ENCODE data around the gene VASN. TPM values are rescaled to one million over a fixed set of nuclear protein-coding genes. Genes with fewer than 3 reads are reported as not detected.

Gene VASN
- total and polyA plus RNA-seq, 12 donors: 0.77 to 44.7 (median 21.3) TPM

GRCh38 chr16:4356820-4357219 lies 14.8 kb upstream of the VASN start:
- peaks cover 0 to 4% of the 10 kb centered on the region in 2 donors for H3K36me3 ChIP-seq (replicated peaks in 1 of 2)
- DNase-seq: no peak
- no peaks in the 10 kb centered on the region for H3K4me1 ChIP-seq (replicated peaks in 1 of 2)
- no peaks in the 10 kb centered on the region for H3K9me3 ChIP-seq (replicated peaks in 1 of 3)
- TF ChIP-seq POLR2A (IDR thresholded peaks at IDR 0.05) (no peak), CTCF (IDR thresholded peaks at IDR 0.05) (no peak)
- no peaks in the 10 kb centered on the region for H3K27me3 ChIP-seq
- WGBS, 4 donors: 80 to 98% (median 89%) methylated on average over 3 to 7 of the region's 7 CpGs
- no peak overlapping the region for H3K4me3 ChIP-seq
- H3K27ac ChIP-seq: no peak overlapping the region
- intact Hi-C loops (cut with DNase I): no loop called here

GRCh38 chr16:4358236-4358635 lies 13.4 kb upstream of the VASN start:
- intact Hi-C loops (cut with DNase I): loop anchor here in 1 of 2 donors (2.0 kb wide), 1 partner anchor 47 kb away; no protein-coding TSS in a partner anchor
- no peaks in the 10 kb centered on the region for H3K27me3 ChIP-seq
- H3K4me1 ChIP-seq (replicated peaks in 1 of 2): no peaks in the 10 kb centered on the region
- no peak for DNase-seq
- no peak overlapping the region for H3K4me3 ChIP-seq
- no peak overlapping the region for H3K27ac ChIP-seq
- H3K9me3 ChIP-seq (replicated peaks in 1 of 3): no peaks in the 10 kb centered on the region
- WGBS, 4 donors: 93 to 95% (median 93%) methylated on average over 13 to 19 of the region's 19 CpGs
- peaks cover 0 to 6% of the 10 kb centered on the region in 2 donors for H3K36me3 ChIP-seq (replicated peaks in 1 of 2)
- TF ChIP-seq POLR2A (IDR thresholded peaks at IDR 0.05) (no peak), CTCF (IDR thresholded peaks at IDR 0.05) (no peak)

GRCh38 chr16:4358831-4359561 lies 12.7 kb upstream of the VASN start:
- Histone ChIP-seq H3K9me3 (replicated peaks in 1 of 3) (no peaks in the 10 kb centered on the region), H3K27ac (no peak overlapping the region), H3K4me1 (replicated peaks in 1 of 2) (no peaks in the 10 kb centered on the region), H3K4me3 (no peak overlapping the region), H3K27me3 (no peaks in the 10 kb centered on the region), H3K36me3 (replicated peaks in 1 of 2) (peaks cover 0 to 6% of the 10 kb centered on the region in 2 donors)
- DNase-seq: peak in 5 of 7 donors; percentile 54 to 83 (median 73)
- TF ChIP-seq CTCF (IDR thresholded peaks at IDR 0.05): peak; percentile 88 to 97 (median 92)
- no peak for TF ChIP-seq POLR2A (IDR thresholded peaks at IDR 0.05)
- intact Hi-C loops (cut with DNase I): loop anchor here in 1 of 2 donors (2.0 kb wide), 1 partner anchor 46 kb away; no protein-coding TSS in a partner anchor
- WGBS, 4 donors: 30 to 50% (median 44%) methylated on average over 14 to 19 of the region's 19 CpGs

GRCh38 chr16:4359914-4360313 lies 11.7 kb upstream of the VASN start:
- intact Hi-C loops (cut with DNase I): loop anchor here (2.0 kb wide), 2 partner anchors 43 to 45 kb away; no protein-coding TSS in a partner anchor
- TF ChIP-seq POLR2A (IDR thresholded peaks at IDR 0.05) (no peak), CTCF (IDR thresholded peaks at IDR 0.05) (no peak)
- DNase-seq: no peak
- H3K27me3 ChIP-seq: no peaks in the 10 kb centered on the region
- H3K27ac ChIP-seq: no peak overlapping the region
- no peak overlapping the region for H3K4me3 ChIP-seq
- H3K36me3 ChIP-seq (replicated peaks in 1 of 2): peaks cover 0 to 13% of the 10 kb centered on the region in 2 donors
- WGBS, 4 donors: 92 to 96% (median 93%) methylated on average over 3 of the region's 3 CpGs
- no peaks in the 10 kb centered on the region for H3K9me3 ChIP-seq (replicated peaks in 1 of 3)
- H3K4me1 ChIP-seq (replicated peaks in 1 of 2): no peaks in the 10 kb centered on the region
